Measurements from ENCODE around the gene MAPK9. TPM values are rescaled to one million over a fixed set of nuclear protein-coding genes. Genes with fewer than 3 reads are reported as not detected.
A peak's percentile ranks its signal among the peaks of the same experiment; 100 is the strongest.

Gene MAPK9
- total RNA-seq, 1 donor from 2014 or later = 23.2 TPM

DNA sequence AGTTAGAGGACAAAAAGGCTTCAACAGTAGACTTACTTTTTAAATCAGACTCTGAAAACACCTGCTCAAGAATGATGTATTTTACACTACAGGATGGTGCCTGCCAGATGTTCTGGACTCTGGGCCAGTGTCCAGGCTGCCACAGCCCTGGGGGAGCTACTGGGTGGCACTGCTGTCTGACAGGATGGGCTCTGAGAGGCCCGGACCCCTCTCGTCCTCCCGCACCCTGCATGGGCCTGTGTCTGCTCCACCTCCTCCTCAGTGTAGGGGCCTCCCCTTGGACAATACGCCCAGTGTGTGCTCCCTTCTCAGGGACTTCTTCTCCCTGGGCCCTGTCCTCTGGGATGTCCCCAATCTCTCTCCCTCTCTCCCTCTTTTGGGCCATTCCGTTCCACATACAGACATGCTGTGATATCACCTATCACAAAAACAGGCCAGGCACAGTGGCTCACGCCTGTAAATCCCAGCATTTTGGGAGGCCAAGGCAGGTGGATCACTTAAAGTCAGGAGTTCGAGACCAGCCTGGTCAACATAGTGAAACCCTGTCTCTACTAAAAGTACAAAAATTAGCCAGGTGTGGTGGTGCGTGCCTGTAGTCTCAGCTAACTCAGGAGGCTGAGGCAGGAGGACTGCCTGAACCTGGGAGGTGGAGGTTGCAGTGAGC lies 37.9 kb upstream of the MAPK9 start:
- FAIRE-seq = no peak
- TF ChIP-seq, protein P1, sequence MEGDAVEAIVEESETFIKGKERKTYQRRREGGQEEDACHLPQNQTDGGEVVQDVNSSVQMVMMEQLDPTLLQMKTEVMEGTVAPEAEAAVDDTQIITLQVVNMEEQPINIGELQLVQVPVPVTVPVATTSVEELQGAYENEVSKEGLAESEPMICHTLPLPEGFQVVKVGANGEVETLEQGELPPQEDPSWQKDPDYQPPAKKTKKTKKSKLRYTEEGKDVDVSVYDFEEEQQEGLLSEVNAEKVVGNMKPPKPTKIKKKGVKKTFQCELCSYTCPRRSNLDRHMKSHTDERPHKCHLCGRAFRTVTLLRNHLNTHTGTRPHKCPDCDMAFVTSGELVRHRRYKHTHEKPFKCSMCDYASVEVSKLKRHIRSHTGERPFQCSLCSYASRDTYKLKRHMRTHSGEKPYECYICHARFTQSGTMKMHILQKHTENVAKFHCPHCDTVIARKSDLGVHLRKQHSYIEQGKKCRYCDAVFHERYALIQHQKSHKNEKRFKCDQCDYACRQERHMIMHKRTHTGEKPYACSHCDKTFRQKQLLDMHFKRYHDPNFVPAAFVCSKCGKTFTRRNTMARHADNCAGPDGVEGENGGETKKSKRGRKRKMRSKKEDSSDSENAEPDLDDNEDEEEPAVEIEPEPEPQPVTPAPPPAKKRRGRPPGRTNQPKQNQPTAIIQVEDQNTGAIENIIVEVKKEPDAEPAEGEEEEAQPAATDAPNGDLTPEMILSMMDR (IDR thresholded peaks at IDR 0.05; ENCODE audit: insufficient read depth, low read length, severe bottlenecking) = no peak
- no peak for DNase-seq (ENCODE audit: low read depth)
- H3K4me3 ChIP-seq (ENCODE audit: low read depth, low read length) = no peak overlapping the region
- no peaks in the 10 kb centered on the region for H3K36me3 ChIP-seq (ENCODE audit: control insufficient read depth, insufficient read depth, low read length)
- H3K27me3 ChIP-seq (ENCODE audit: control insufficient read depth, insufficient read depth, low read length) = no peaks in the 10 kb centered on the region

DNA sequence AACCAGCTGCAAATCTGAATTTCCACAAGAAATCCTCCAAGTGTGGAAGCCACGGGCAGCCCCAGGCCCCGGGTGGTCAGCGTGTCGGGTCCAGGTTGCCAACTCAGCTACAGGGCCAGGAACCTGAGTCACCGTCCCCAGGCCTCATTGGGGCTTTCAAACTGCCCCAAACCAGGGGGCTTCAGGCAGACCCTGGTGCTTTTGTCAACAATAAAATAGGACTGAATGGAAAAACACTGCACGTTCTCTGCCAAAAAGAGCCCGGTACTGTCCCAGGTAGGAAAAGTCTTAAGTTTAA lies 37.2 kb upstream of the MAPK9 start:
- H3K36me3 ChIP-seq (ENCODE audit: control insufficient read depth, insufficient read depth, low read length) = no peaks in the 10 kb centered on the region
- no peak for DNase-seq (ENCODE audit: low read depth)
- no peak overlapping the region for H3K4me3 ChIP-seq (ENCODE audit: low read depth, low read length)
- no peak for FAIRE-seq
- H3K27me3 ChIP-seq (ENCODE audit: control insufficient read depth, insufficient read depth, low read length) = no peaks in the 10 kb centered on the region
- TF ChIP-seq, protein P1 (IDR thresholded peaks at IDR 0.05; ENCODE audit: insufficient read depth, low read length, severe bottlenecking) = no peak

DNA sequence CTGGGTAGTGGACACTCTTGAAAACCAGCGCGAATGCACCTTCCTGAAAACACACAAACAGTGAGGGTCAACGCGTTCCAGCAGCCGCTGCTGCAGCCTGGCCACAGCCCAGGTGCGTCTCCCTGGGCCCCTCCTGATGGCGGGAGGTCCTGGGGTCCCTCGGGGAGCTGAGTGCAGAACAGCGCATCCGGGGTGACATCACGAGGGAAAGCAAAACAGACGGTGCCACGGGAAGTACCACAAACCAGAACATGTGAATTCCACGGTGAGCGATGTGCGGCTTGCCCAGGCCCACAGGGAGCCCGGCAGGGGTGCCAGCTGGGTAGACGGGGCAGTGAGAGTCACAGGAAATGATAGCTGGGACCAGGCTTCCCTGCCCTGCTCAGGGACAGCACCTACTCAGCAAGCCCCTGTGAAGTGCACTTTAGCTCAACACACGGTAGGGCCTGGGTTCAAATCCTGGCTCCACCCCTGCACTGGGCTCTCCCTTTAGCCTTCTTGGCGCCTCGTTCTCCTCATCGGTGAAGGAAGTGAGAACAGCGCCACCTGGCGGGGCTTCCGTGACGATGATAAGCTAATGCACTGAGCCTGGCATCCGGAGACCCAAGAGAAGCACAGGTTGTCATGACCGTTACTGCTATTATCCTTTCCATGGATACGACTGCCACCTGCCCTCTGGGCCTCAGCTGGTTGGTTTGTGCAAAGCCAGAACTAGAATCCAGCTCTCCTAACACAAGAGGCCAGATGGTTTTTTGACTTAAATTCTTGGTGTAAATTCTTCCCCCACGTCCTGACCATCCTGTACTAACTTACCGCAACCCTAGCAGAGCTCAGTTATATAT lies 36.6 kb upstream of the MAPK9 start:
- DNase-seq (ENCODE audit: low read depth) (peak; percentile 43), FAIRE-seq (peak; percentile 47)
- Histone ChIP-seq H3K36me3 (ENCODE audit: control insufficient read depth, insufficient read depth, low read length) (no peaks in the 10 kb centered on the region), H3K4me3 (ENCODE audit: low read depth, low read length) (no peak overlapping the region), H3K27me3 (ENCODE audit: control insufficient read depth, insufficient read depth, low read length) (no peaks in the 10 kb centered on the region)
- TF ChIP-seq, protein P1 (IDR thresholded peaks at IDR 0.05; ENCODE audit: insufficient read depth, low read length, severe bottlenecking) = peak; percentile 83

DNA sequence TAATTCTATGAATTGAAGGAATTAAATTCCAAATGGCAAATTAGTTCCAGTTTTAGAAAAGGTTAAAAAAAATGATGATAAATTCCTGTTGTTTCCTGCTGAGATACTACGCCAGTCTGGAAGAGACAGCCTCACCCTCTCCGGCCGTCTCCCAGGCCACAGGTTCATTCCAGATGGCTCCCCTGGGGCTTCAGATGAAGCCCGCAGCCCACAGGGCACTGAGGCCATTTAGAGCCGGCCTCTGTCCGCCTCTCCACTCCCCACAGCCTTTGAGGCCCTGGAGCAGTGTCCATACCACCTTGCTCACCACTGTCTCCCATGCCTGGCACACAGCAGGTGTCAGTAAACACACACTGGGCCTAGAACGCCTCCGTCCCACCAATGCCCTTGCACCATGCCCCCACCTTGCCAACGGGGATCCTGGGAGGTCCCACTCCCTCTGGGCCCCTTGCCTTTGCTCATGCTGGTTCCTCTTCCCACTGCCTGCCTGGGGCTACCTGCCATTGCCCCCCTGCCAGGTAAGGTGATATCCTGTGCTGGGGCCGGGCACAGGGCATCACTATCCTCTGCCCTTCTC lies 35.2 kb upstream of the MAPK9 start:
- Histone ChIP-seq H3K36me3 (ENCODE audit: control insufficient read depth, insufficient read depth, low read length) (no peaks in the 10 kb centered on the region), H3K4me3 (ENCODE audit: low read depth, low read length) (no peak overlapping the region), H3K27me3 (ENCODE audit: control insufficient read depth, insufficient read depth, low read length) (no peaks in the 10 kb centered on the region)
- DNase-seq (ENCODE audit: low read depth) (no peak), FAIRE-seq (no peak)
- TF ChIP-seq, protein P1 (IDR thresholded peaks at IDR 0.05; ENCODE audit: insufficient read depth, low read length, severe bottlenecking) = no peak

DNA sequence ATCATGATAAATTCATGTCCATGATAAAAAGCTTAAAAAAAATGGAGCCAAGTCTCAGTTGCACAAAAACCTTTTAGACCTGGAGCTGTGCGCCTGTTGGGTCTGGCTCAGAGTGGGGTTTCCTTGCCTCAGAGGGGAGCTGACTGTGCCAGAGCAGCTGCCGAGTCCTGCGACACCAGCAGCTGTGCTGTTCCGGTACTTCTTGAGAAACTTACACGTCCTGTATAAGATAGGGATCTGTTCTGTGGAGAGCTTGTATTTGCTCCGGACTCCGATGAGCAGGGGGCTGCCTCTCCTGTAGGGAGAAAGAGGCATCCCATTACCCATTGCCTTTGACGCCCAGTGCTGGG lies 32.7 kb upstream of the MAPK9 start:
- TF ChIP-seq, protein P1 (IDR thresholded peaks at IDR 0.05; ENCODE audit: insufficient read depth, low read length, severe bottlenecking) = no peak
- FAIRE-seq = no peak
- DNase-seq (ENCODE audit: low read depth) = no peak
- H3K27me3 ChIP-seq (ENCODE audit: control insufficient read depth, insufficient read depth, low read length) = no peaks in the 10 kb centered on the region
- no peak overlapping the region for H3K4me3 ChIP-seq (ENCODE audit: low read depth, low read length)
- H3K36me3 ChIP-seq (ENCODE audit: control insufficient read depth, insufficient read depth, low read length) = no peaks in the 10 kb centered on the region
